IPS-18c (cell line): ENCODE measurements around the gene KCNK1.
"Not testable (repeated sequence)": the region's sequence is repeated elsewhere in the genome, so short reads cannot be mapped to it uniquely, and the experiment has no call there.

Source experiments
- H3K4me3 ChIP-seq: 2 replicates; pipeline ENCODE4 v1.7.0; 2013; ENCODE audit warnings: low read depth, mild to moderate bottlenecking, low read length, moderate library complexity; ENCODE audit not compliant: insufficient read depth
- H3K9me3 ChIP-seq: one replicate; pipeline ENCODE4 v1.6.1; 2013; ENCODE audit warnings: mild to moderate bottlenecking, low read length, moderate library complexity; ENCODE audit not compliant: control insufficient read depth, insufficient read depth

The KCNK1 gene

DNA sequence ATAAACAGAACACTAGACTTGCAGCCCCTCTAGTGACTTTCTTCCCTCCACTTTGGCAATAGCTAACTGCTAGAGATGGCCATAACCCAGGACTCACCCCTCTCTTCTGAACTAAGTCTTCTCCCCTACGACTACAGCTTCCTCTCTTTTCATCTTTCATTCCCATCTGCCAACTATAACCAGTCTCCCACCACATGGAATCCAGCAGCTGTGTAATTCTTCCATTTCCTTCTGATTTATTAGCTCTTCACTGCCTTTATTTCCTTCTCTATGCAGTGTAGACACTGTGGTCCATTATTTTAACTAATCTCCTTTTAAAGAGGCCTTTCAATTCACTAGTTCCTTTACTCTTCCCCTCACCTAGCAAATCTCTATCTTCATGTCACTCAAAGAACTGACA, 13.4 kb upstream of the KCNK1 start:
- no peak overlapping the region for H3K4me3 ChIP-seq
- peaks cover 2% of the 10 kb centered on the region for H3K9me3 ChIP-seq

DNA sequence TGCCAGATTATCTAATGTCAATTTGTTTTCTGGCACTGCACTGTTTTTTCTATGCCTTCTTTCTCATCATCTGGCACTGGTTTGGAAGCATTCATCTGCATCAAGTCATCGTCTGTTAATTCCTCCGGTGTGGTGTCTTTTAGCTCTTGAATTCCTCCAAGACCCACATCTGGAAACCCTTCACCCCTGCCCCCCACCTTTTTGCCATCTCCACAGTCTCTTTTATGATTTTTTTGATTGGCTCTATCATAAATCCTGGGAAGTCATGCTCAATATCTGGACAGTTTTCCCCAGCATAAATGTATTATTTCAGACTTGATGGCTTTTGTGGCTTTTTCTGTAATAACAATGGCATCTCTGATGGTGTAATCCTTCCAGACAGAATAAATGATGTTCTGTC, 10.4 kb upstream of the KCNK1 start:
- Histone ChIP-seq H3K4me3 (no peak overlapping the region), H3K9me3 (peaks cover 2% of the 10 kb centered on the region)

DNA sequence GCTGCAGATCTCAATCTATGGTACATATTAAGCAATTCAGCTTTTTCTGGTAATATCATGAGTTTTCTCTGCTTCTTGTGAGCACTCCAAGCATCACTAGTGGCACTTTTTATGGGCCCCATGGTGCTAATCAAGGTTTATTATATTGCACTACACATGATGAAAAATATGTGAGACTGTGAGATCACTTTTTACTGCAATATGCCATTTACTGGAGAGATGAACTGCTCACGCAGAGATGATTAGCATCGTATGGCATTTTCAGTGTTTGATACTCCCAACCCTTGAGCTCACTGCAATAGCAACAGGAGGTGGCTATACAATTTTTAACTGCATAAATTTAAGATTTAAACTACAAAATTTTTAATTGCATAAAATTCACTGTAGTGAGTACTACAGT, 8.7 kb upstream of the KCNK1 start:
- peaks cover 2% of the 10 kb centered on the region for H3K9me3 ChIP-seq
- H3K4me3 ChIP-seq: no peak overlapping the region

DNA sequence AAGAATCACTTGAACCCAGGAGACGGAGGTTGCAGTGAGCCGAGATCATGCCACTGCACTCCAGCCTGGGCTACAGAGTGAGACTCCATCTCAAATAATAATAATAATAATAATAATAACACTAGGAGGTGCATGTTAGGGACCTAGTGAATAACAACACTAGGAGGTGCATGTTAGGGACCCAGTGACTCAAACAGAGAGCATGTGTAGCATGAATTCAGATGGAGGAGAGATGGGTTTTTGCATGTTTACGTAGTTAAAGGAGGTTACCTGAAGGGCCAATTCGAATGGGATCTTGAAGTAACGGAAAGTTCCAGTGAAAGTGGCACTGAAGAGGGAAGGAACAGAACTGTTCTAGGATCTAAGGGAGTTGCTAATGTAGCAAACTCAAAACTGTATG, 7.1 kb upstream of the KCNK1 start:
- Histone ChIP-seq H3K9me3 (peaks cover 2% of the 10 kb centered on the region), H3K4me3 (no peak overlapping the region)

DNA sequence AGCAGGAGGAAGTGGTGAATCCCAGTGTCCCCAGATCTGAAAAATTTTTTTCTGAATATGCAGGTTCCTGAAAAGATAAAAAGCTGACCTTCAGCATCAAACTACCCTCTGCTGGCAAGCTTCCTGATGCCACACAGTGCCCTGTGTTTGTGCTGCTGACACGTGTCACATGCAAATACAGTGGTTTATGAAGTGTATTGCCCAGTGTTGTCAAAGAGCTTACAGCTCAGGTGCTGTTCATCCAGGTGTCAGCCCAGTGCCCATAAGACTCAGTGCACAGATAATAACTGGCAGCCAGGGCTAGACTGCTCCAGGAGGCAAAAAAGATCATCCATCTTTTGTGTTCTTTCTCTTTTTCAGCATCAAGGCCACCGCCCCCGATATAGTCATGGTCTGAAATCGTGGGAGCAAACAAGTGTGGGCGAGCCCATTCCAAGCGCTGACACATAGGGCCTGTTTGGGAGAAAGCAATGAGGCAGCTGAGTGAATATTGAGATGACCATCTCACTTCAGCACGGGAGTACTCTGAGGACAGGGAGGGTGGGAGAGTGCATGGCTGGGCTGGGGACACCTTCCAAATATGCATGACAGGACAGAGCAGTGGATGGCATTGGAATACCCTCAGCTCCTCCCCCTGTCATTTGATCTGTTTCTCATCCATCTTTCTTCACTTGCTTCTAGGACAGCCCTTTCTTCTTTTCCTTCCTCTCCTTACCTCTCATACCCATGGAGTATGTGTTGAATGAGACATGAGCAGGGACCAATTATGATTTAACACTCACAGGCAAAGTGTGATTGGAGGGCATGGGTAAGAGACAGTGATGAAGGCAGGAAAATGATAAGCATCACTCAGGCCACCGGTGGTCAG, 6.4 kb upstream of the KCNK1 start:
- Histone ChIP-seq H3K4me3 (no peak overlapping the region), H3K9me3 (peaks cover 2% of the 10 kb centered on the region)

DNA sequence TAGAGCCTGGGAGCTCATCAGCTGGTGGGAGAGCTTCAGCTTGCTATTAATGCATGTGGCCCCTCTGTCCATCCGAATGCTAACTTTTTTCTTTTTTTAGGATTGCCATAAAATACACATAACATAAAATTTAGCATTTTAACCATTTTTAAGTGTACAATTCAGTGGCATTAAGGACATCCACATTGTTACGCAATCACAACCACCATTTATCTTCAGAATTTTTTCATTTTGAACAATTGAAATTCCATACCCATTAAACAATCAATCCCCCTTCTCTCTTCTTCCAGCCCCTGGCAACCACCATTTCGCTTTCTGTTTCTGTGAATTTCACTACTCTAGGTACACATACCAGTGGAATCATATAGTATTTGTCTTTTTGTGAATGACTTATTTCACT, 4.9 kb upstream of the KCNK1 start:
- peaks cover under 1% of the 10 kb centered on the region for H3K9me3 ChIP-seq
- H3K4me3 ChIP-seq: no peak overlapping the region

DNA sequence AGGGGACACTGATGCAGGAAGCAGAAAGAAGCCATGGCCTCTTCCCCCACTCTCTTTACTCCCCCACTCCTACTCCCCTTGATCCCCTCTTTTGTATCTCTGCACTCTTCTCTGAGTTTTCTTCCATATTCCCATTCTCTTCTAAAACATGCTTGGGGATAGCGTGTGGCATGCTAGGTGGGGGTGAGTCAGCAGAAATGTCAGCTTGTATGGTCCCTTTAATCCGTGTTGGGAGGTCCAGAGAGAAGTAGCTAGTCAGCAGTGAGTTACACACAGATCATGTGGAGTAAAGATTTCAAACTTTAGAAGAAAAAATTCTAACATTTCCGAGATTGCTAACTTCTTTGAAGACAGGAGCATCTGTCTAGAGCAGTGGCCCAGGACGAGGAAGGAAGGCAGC, 4.0 kb upstream of the KCNK1 start:
- H3K9me3 ChIP-seq: peaks cover 1% of the 10 kb centered on the region
- no peak overlapping the region for H3K4me3 ChIP-seq

DNA sequence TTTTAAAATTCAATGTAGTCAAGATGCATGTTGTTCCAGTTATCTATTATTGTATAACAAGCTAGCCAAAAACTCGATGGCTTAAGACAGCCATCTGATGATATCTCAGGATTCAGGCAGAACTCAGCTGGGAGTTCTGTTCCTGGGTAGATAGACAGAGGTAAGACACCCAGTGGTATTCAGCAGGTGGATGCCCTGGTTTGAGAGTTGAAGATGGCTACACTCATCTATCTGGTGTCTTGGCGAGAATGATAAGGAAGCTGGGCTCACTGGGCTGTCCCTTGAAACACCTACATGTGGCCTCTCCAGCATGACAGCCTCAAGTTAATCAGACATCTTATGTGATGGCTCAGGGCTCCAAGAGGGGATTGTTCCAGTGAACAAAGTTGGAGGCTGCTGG, 3.3 kb upstream of the KCNK1 start:
- Histone ChIP-seq H3K4me3 (no peak overlapping the region), H3K9me3 (peaks cover 2% of the 10 kb centered on the region)

DNA sequence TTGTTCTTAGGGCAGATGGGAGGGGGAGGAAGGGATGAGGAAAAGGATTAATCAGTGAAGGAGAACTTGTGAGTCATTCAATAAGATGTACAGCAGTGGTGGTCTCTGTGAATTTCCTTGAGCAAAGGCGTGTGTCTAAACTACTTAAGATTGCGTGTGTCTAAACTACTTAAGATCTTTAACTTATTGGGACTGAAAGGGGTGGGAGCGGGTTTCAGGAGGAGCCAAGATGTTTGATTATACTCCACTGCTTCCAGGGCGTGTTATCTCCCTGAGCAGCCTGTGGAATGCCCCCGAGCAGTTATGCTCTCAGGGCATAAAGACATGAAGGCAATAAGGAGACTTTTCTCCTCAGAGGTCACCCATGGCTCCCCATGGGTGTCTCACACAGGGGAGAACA, 2.5 kb upstream of the KCNK1 start:
- not testable (repeated sequence) for H3K4me3 ChIP-seq, H3K9me3 ChIP-seq

DNA sequence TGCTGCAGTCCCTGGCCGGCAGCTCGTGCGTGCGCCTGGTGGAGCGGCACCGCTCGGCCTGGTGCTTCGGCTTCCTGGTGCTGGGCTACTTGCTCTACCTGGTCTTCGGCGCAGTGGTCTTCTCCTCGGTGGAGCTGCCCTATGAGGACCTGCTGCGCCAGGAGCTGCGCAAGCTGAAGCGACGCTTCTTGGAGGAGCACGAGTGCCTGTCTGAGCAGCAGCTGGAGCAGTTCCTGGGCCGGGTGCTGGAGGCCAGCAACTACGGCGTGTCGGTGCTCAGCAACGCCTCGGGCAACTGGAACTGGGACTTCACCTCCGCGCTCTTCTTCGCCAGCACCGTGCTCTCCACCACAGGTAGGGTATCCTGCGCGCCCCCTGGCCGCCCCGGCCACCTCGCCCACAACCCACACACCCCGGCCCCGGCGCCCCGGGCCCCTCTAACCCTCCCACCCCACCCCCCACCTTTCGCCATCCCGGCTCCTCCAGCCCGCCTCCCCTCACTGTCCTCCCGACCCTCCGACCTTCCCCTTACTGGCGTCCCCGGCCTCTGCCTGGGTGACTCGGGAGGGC, 352 bp downstream of the KCNK1 start:
- H3K9me3 ChIP-seq: peaks cover 2% of the 10 kb centered on the region
- H3K4me3 ChIP-seq: peak overlapping the region; percentile 81

DNA sequence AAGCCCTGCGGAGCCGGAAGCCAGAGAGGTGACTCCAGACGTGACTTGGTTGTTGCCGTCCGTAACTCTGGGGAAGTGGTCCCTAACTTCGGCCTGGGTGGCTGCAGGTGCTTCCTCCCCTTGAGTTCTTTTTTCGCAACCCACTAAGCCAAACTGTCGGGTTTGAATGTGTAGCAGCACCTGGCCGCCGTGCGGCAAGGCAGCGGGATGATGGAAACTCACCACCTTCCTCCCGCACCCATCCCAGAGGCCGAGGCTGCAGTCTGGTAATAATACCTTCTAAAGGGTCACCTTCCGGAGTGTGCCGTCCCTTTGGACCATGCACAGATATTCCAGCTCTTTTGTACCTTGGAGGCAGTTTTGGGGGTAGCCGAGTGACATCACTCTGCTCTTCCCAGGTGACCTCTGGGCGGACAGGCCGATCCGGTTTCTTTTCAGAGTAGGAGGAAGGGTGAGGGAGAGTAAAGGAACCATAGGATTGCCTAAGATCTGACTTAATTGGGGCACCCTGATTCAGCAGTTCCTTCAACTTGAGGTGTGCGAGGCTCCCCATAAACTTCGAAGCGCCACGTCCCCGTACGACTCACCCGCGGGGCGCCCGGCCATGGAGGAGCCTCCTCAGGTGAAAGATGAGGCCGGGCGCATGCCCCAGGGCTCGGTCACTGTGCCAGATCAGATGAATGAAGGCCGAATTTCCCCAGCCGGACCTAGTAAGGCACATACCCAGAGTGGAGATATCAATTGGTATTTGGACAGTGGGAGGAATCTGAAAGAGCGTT, 1.0 kb downstream of the KCNK1 start:
- Histone ChIP-seq H3K4me3 (peak overlapping the region; percentile 81), H3K9me3 (peaks cover 2% of the 10 kb centered on the region)

DNA sequence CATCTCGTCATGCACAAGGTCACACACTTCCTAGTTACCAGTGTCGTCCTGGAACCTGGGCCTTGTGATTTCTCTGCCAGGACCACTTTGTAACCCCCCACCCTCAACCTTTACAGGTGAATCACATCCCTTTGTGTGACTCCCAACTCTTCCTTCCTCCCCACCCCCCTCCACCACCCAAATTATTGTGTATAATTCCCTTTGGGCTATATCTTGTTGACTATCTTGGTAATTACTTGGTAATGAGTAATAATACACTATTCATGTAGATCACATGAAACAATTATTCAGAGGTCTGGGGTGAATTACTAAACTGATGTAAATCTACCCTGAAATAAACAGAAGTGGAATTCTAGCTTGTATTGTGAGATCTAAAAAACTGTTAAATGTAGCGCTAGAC, 1.7 kb downstream of the KCNK1 start:
- Histone ChIP-seq H3K9me3 (peaks cover 2% of the 10 kb centered on the region), H3K4me3 (peak overlapping the region; percentile 81; the same call in 1 of the 2 replicates)

DNA sequence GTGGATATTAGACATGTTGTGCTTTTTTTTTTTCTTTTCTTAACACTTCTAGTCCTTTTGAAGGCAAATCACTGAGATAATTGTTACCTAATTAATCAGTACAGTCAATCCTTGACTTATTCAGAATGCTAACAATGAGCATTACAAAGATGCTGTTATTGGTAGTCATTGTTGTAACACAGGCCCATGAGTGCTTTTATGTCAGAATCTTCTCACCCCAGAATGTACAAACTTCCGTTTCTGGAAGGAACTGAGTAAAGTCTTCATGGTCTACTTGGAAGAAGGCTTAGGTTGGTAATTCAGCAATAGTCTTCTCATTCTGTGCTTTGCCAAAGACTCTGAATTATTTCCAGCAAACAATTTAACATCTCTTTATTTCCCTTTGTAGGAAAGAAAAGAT, 3.1 kb downstream of the KCNK1 start:
- Histone ChIP-seq H3K9me3 (peaks cover 2% of the 10 kb centered on the region), H3K4me3 (no peak overlapping the region)

DNA sequence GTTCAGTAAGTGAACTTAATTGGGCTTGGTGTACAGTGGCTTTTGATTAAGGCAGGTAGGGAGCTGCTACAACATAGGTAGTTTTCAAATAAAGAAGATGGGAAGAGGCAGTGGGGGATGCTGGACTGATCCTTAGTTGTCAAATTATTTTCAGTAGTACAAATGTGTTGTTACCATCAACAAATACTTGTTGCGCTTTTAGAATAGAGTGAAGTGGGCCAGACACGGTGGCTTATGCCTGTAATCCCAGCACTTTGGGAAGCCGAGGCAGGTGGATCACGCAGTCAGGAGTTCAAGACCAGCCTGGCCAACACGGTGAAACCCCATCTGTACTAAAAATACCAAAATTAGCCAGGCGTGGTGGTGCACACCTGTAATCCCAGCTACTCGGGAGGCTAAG, 5.5 kb downstream of the KCNK1 start:
- not testable (repeated sequence) for H3K9me3 ChIP-seq, H3K4me3 ChIP-seq

DNA sequence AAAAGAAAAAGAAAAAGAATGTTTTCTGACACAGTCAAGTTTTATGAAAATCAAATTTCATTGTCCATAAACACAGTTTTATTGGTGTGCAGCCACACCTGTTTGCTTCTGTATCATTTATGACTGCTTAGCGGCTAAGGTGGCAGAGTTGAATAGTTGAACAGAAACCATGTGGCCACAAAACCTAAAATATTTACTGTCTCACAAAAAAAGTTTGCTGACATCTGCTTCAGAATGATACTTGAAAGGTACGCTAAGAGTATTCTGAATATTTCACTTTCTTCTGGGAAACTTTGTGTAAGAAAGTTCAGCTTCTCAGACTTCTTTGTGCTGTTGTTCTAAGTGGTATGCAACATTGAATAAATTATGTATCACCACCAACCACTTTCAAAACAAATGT, 6.2 kb downstream of the KCNK1 start:
- Histone ChIP-seq H3K9me3 (no peaks in the 10 kb centered on the region), H3K4me3 (no peak overlapping the region)

DNA sequence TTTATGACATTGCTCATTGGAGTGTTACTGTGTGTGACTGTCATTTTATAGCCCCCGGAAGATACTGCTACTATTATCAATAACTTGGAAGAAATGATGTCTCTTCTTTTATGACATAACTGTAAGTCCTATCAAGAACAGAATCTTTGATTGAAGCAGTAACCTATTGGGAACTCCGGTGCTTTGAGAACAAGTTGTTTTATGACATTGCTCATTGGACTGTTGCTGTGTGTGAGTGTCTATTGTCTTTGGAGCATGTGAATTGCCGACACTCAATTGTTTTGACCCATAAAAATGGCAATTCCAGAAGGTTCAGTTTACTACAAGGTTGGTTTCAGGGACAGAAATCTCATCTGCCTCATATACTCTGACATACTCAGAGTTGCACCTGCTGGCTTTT, 8.0 kb downstream of the KCNK1 start:
- Histone ChIP-seq H3K4me3 (no peak overlapping the region), H3K9me3 (no peaks in the 10 kb centered on the region)

DNA sequence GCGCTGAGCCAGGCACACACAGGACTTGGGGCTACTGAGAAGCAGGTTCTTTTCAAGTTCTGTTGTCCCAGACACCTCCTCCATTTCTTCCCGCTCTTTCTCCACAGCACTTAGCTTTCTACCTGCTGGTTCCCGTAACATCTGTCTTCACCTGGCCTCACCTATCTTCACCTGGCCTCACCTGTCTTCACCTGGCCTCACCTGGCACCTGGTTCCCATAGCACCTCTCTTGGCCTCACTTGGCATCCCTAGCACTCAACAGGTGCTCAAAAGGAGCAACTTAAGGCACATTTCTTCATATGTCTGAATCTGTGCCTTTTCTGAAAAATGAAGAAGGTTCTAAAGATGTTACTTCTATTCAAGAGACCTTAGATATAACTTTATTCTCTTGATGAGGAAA, 10.4 kb downstream of the KCNK1 start:
- no peak overlapping the region for H3K4me3 ChIP-seq

DNA sequence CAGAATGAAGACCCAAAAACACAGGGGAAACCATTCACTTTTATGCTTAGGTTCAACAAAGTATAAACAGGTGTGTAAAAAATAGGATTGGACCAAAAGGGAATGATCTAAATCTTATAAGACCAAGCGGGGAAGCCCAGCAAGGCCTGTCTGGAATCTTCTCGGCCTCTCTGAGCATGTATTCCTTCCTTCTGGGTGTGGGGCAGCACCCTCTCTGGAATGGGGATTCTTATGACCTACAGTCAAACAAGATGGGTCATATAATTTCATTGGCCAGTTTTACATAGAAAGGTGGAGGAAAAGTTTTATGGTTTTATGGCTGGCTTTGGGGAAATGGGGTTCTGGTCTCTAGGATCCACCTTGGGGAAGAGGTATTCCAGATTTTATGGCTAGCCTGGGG, 11.2 kb downstream of the KCNK1 start:
- Histone ChIP-seq H3K9me3 (no peaks in the 10 kb centered on the region), H3K4me3 (no peak overlapping the region)

More for the DNA sequence above, 10.4 kb downstream of the KCNK1 start:
- no peaks in the 10 kb centered on the region for H3K9me3 ChIP-seq
